Liver (tissue), 9 donors: ENCODE measurements around the gene AFP. TPM values are rescaled to one million over a fixed set of nuclear protein-coding genes. Genes with fewer than 3 reads are reported as not detected.

Source experiments
- DNase-seq: peaks from one replicate; pipeline ENCODE4 v3.0.0-alpha.2; 2017; ENCODE audit warnings: low spot score
- H3K27ac ChIP-seq, 2 donors: one replicate each; pipeline ENCODE4 v1.7.0; 2013; ENCODE audit warnings: inconsistent platforms in 2 of 2, low read length in 2 of 2, control low read depth in 1 of 2, low read depth in 1 of 2, mild to moderate bottlenecking in 1 of 2
- H3K27me3 ChIP-seq, 4 donors: one replicate each; pipeline versions ENCODE4 v1.6.1 to v1.7.0; 2013; ENCODE audit warnings: low read length in 3 of 4, inconsistent platforms in 1 of 4, mild to moderate bottlenecking in 1 of 4, moderate library complexity in 1 of 4; ENCODE audit not compliant: control insufficient read depth in 4 of 4, insufficient read depth in 4 of 4
- H3K36me3 ChIP-seq, 4 donors: one replicate each; pipeline versions ENCODE4 v1.6.1 to v1.7.0; 2013; ENCODE audit warnings: low read length in 3 of 4, mild to moderate bottlenecking in 3 of 4, low read depth in 1 of 4, moderate library complexity in 1 of 4; ENCODE audit not compliant: control insufficient read depth in 4 of 4, insufficient read depth in 3 of 4
- H3K4me1 ChIP-seq, 4 donors: one replicate each; pipeline versions ENCODE4 v1.6.1 to v1.7.0; 2013; ENCODE audit warnings: low read length in 3 of 4, mild to moderate bottlenecking in 3 of 4, moderate library complexity in 1 of 4; ENCODE audit not compliant: control insufficient read depth in 4 of 4, insufficient read depth in 4 of 4
- H3K4me3 ChIP-seq, 3 donors: one replicate each; pipeline versions ENCODE4 v1.6.1 to v1.7.0; 2013; ENCODE audit warnings: low read length in 3 of 3, control low read depth in 1 of 3, low read depth in 1 of 3, mild to moderate bottlenecking in 1 of 3
- H3K9ac ChIP-seq, 2 donors: one replicate each; pipeline ENCODE4 v1.7.0; 2013; ENCODE audit warnings: low read length in 2 of 2, mild to moderate bottlenecking in 2 of 2, moderate library complexity in 2 of 2, control low read depth in 1 of 2, low read depth in 1 of 2
- H3K9me3 ChIP-seq, 4 donors: one replicate each; pipeline versions ENCODE4 v1.6.1 to v1.7.0; 2013; ENCODE audit warnings: low read length in 3 of 4; ENCODE audit not compliant: control insufficient read depth in 4 of 4
- ATF3 ChIP-seq: IDR thresholded peaks from 2 replicates; pipeline ENCODE4 v1.6.1; 2016; ENCODE audit warnings: antibody characterized with exemption
- EGR1 ChIP-seq, 2 donors: IDR thresholded peaks; 2 replicates each; pipeline ENCODE4 v1.6.1; 2016 to 2018; ENCODE audit warnings: antibody characterized with exemption in 2 of 2, low read depth in 2 of 2
- FOXA1 ChIP-seq: IDR thresholded peaks from 2 replicates; pipeline ENCODE4 v1.6.1; 2016; ENCODE audit warnings: antibody characterized with exemption
- FOXA2 ChIP-seq: IDR thresholded peaks from 2 replicates; pipeline ENCODE4 v1.6.1; 2016; ENCODE audit warnings: antibody characterized with exemption
- GABPA ChIP-seq, 2 donors: IDR thresholded peaks in 1 of 2; conservative IDR thresholded peaks in 1 of 2; 2 replicates each; pipeline ENCODE4 v1.6.1; 2016; ENCODE audit warnings: antibody characterized with exemption in 2 of 2, mild to moderate bottlenecking in 1 of 2, moderate library complexity in 1 of 2
- HNF4A ChIP-seq, 2 donors: conservative IDR thresholded peaks; 2 replicates each; pipeline ENCODE4 v1.6.1; 2016; ENCODE audit warnings: antibody characterized with exemption in 2 of 2, mild to moderate bottlenecking in 2 of 2
- HNF4G ChIP-seq: IDR thresholded peaks from 2 replicates; pipeline ENCODE4 v1.6.1; 2016; ENCODE audit warnings: antibody characterized with exemption
- JUND ChIP-seq, 2 donors: IDR thresholded peaks; 2 replicates each; pipeline ENCODE4 v1.6.1; 2016; ENCODE audit warnings: antibody characterized with exemption in 2 of 2
- MAX ChIP-seq: IDR thresholded peaks from 2 replicates; pipeline ENCODE4 v1.6.1; 2016; ENCODE audit warnings: antibody characterized with exemption
- NR2F2 ChIP-seq: IDR thresholded peaks from 2 replicates; pipeline ENCODE4 v1.6.1; 2016; ENCODE audit warnings: antibody characterized with exemption
- RAD21 ChIP-seq, 2 donors: IDR thresholded peaks; 2 replicates each; pipeline ENCODE4 v1.6.1; 2016; ENCODE audit warnings: antibody characterized with exemption in 2 of 2, mild to moderate bottlenecking in 2 of 2
- REST ChIP-seq: IDR thresholded peaks from 2 replicates; pipeline ENCODE4 v1.6.1; 2016; ENCODE audit warnings: antibody characterized with exemption, mild to moderate bottlenecking
- RXRA ChIP-seq, 2 donors: IDR thresholded peaks; 2 replicates each; pipeline ENCODE4 v1.6.1; 2017 to 2018; ENCODE audit warnings: antibody characterized with exemption in 2 of 2, mild to moderate bottlenecking in 1 of 2
- SP1 ChIP-seq: IDR thresholded peaks from 2 replicates; pipeline ENCODE4 v1.6.1; 2018; ENCODE audit warnings: antibody characterized with exemption, mild to moderate bottlenecking
- TAF1 ChIP-seq: conservative IDR thresholded peaks from 2 replicates; pipeline ENCODE4 v1.6.1; 2016; ENCODE audit warnings: antibody characterized with exemption, mild to moderate bottlenecking
- YY1 ChIP-seq: IDR thresholded peaks from 2 replicates; pipeline ENCODE4 v1.6.1; 2016; ENCODE audit warnings: antibody characterized with exemption, mild to moderate bottlenecking
- ZBTB33 ChIP-seq: IDR thresholded peaks from 2 replicates; pipeline ENCODE4 v1.6.1; 2016; ENCODE audit warnings: antibody characterized with exemption
- WGBS: extraction: QIAGEN DNeasy Blood & Tissue Kit; methylation state at CpG from one replicate; pipeline ENCODE4 v1.1.7; 2013; 5-methylcytosine and 5-hydroxymethylcytosine counted together
- polyA plus RNA-seq, 2 donors: library from polyadenylated mRNA; stranded (reverse) in 1 of 2; unstranded in 1 of 2; fragments of 200-250 nt in 1 of 2; fragments of >200 nt in 1 of 2; fragmentation: Nextera tagmentation in 1 of 2; extraction: Ambion mirVana in 1 of 2; gene quantifications; one replicate each; pipeline versions ENCODE4 v1.2.1 to v1.2.3, GENCODE V29; 2013 to 2015
- total RNA-seq, 2 donors: library from RNA; depleted of rRNA; stranded (reverse); fragments of >200 nt; gene quantifications; one replicate each; pipeline ENCODE4 v1.2.3, GENCODE V29; 2014
- TF ChIP-seq, protein P1 (sequence below): fragments of 150-350 bp; IDR thresholded peaks from 2 replicates; pipeline ENCODE4 v1.5.1; 2017; ENCODE audit warnings: improper control_type of control experiment, low read depth, low read length; ENCODE audit not compliant: missing input control
- donor health status: healthy.
- donor health status: healthy.
- donor health status: healthy.
- donor health status: healthy.
- donor health status: healthy.

Gene AFP
- total and polyA plus RNA-seq, 4 donors = 1.0 to 3,875 (median 5.7) TPM

DNA sequence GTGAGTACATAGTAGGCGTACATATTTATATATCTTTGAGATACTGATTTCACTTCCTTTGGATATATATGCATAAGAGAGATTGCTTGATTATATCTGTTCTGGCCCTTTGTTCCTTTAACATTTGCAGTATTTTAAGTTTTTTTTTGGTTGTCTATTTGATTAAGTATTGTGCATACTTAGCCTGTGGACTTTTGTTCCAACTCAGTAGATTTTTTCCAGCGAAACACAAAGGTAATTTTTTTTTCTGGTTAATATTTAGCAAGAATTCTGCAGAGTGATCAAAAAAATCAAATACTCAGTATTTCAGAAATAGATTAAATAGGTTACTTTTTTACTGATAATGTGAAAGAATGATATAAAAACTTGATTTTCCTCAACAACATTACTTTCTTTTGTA, 45.3 kb downstream of the AFP start, which contains the start of gene AFM:
AFM (plus strand) TSS at position 388 of the 400 bp plus-strand sequence. CDS start 31 bp downstream, outside the sequence.
- H3K9ac ChIP-seq = peak within 1 kb of the TSS; percentile 30 to 91
- H3K4me1 ChIP-seq = peaks cover 3 to 40% (median 24%) of the 10 kb centered on the region in 4 donors
- peak within 1 kb of the TSS; percentile 51 to 60 for H3K27ac ChIP-seq
- 23% methylated on average over 2 of the region's 2 CpGs for WGBS
- peak within 1 kb of the TSS; percentile 41 to 84 (median 51) for H3K4me3 ChIP-seq
- TF ChIP-seq EGR1 (IDR thresholded peaks at IDR 0.05; ENCODE audit: low read depth in 2 of 2) (peak in 1 of 2 donors; percentile 57), ATF3 (no peak), HNF4A (conservative IDR thresholded peaks at IDR 0.05) (peak; percentile 86 to 91), JUND (IDR thresholded peaks at IDR 0.05) (peak in 1 of 2 donors; percentile 56), SP1 (peak; percentile 62), REST (peak; percentile 50), MAX (no peak), HNF4G (peak; percentile 43), YY1 (peak; percentile 59), FOXA2 (peak; percentile 55), RAD21 (IDR thresholded peaks at IDR 0.05) (peak in 1 of 2 donors; percentile 32), RXRA (IDR thresholded peaks at IDR 0.05) (peak; percentile 19 to 29), TAF1 (peak; percentile 52), ZBTB33 (peak; percentile 72), NR2F2 (no peak), GABPA (IDR thresholded peaks at IDR 0.05 in 1 of 2, conservative IDR thresholded peaks at IDR 0.05 in 1 of 2) (no peak)
- no peaks in the 10 kb centered on the region for H3K27me3 ChIP-seq
- DNase-seq = no peak
- no peaks in the 10 kb centered on the region for H3K9me3 ChIP-seq
- H3K36me3 ChIP-seq = peaks cover 0 to 15% (median 7%) of the 10 kb centered on the region in 4 donors

DNA sequence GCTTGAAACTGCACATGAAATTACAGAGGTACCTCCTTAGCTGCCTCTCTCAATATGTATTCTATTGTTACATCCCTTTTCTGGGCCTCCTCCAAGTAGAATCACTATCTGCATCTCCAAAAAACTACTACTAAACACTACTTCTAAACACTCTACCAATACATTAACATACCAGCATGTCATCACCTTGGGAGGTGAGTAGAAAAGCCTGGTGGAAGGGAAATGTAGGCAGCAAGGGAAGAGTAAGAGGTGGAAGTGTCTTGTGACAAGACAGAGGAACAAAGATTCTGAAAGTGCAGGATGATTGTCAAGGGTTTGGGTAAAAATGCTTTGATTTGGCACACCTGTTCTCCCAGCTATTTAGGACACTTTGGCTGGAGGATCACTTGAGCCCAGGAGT, 49.1 kb downstream of the AFP start:
- TF ChIP-seq, protein P1, sequence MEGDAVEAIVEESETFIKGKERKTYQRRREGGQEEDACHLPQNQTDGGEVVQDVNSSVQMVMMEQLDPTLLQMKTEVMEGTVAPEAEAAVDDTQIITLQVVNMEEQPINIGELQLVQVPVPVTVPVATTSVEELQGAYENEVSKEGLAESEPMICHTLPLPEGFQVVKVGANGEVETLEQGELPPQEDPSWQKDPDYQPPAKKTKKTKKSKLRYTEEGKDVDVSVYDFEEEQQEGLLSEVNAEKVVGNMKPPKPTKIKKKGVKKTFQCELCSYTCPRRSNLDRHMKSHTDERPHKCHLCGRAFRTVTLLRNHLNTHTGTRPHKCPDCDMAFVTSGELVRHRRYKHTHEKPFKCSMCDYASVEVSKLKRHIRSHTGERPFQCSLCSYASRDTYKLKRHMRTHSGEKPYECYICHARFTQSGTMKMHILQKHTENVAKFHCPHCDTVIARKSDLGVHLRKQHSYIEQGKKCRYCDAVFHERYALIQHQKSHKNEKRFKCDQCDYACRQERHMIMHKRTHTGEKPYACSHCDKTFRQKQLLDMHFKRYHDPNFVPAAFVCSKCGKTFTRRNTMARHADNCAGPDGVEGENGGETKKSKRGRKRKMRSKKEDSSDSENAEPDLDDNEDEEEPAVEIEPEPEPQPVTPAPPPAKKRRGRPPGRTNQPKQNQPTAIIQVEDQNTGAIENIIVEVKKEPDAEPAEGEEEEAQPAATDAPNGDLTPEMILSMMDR = no peak
- TF ChIP-seq EGR1 (IDR thresholded peaks at IDR 0.05; ENCODE audit: low read depth in 2 of 2) (no peak), GABPA (IDR thresholded peaks at IDR 0.05 in 1 of 2, conservative IDR thresholded peaks at IDR 0.05 in 1 of 2) (no peak), RXRA (IDR thresholded peaks at IDR 0.05) (no peak), HNF4A (conservative IDR thresholded peaks at IDR 0.05) (no peak), HNF4G (no peak), NR2F2 (no peak), FOXA1 (no peak), FOXA2 (no peak)
- peaks cover 2 to 40% (median 20%) of the 10 kb centered on the region in 4 donors for H3K36me3 ChIP-seq
- peak overlapping the region; percentile 24 to 60 for H3K27ac ChIP-seq

More for the DNA sequence above, 49.1 kb downstream of the AFP start:
- DNase-seq = no peak
- Histone ChIP-seq H3K27me3 (no peaks in the 10 kb centered on the region), H3K4me3 (no peak overlapping the region), H3K9ac (no peak overlapping the region), H3K4me1 (peaks cover 3 to 47% (median 19%) of the 10 kb centered on the region in 4 donors), H3K9me3 (no peaks in the 10 kb centered on the region)
